HT-29 (cell line): ENCODE results near the gene MPC2. TPM values are rescaled to one million over a fixed set of nuclear protein-coding genes. Genes with fewer than 3 reads are reported as not detected.
"Not testable (repeated sequence)": the region's sequence is repeated elsewhere in the genome, so short reads cannot be mapped to it uniquely, and the experiment has no call there.

Experiments used
- DNase-seq: peaks from one replicate; pipeline ENCODE4 v3.0.0-alpha.2; 2015; ENCODE audit warnings: low spot score
- total RNA-seq: library from RNA; depleted of rRNA; stranded (reverse); fragments of >200 nt; shearing (Covaris generic); gene quantifications from 2 replicates; pipeline ENCODE4 v1.2.3, GENCODE V29; 2014

Gene MPC2
- total RNA-seq, 1 experiment from 2014 or later, result 52.3 TPM

DNA sequence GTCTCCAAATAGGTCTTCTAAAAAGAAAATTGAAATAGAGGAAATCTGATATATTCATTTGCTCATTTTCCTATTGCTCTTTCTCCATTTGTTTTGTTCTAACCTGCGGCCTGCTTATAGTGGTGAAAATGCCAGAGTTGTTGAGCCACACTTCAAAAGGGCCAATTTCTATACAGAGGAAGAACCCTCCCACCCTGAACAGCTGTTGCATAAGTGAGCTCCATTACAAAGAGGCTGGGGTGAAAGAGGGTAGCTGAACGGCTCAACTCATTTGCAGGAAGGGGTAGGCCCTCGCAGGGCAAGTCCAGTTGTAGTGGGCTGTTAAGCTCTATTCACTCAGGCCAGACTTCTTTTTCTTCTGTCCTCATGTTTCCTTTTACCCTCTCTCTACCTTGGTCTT is 31.7 kb downstream of the MPC2 start:
- no peak for DNase-seq

DNA sequence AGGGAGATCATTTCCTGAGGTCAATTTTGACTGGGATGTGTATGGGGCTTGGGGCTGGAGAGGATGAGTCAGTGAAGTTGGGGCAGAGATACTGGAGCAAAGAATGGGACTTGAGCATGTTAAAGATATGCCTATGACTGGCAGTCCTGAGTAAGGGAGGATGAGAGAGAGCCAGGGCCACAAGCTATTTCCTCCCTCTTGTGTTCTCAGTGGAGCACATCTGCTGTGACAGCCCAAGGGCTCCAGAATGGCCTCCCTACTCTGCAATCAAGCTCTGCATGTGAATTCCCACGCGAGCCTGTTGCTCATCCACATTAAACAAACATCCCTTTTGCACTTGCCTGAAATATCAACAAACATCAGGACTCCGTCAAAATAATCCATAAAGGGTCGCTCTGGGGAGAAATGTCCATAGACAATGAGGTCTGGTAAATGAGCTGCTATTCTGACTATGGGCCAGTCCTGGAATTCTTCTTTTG is 32.2 kb downstream of the MPC2 start:
- DNase-seq, result no peak

DNA sequence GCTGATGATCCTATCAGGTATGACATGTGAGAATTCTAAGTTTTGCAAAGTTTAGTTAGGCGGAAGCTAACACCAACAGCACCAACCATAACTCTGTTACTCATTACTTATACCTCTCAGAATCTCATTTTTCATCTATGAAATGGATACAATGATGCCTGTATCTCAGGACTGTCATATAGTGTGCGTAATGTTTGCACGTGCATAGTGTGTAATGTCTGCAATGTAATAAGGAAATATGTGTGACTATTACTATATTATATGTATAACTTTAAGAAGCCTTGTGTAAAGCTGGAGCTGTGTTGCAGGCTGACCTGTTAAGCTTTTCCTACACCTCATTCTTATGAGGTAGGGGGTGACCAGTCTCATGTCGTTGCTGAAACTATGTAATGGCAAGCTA is 36.0 kb downstream of the MPC2 start:
- DNase-seq, result no peak

- DNase-seq, result no peak
These were observed 37.6 kb downstream of the MPC2 start for GRCh38 chr1:167899253-167899681.

GRCh38 chr1:167898578-167899222 is 38.2 kb downstream of the MPC2 start:
- DNase-seq, result no peak

- no peak for DNase-seq
These were observed 43.1 kb downstream of the MPC2 start for GRCh38 chr1:167893798-167894197.

- DNase-seq, result no peak
These were observed 46.5 kb downstream of the MPC2 start for GRCh38 chr1:167890400-167890799.

DNA sequence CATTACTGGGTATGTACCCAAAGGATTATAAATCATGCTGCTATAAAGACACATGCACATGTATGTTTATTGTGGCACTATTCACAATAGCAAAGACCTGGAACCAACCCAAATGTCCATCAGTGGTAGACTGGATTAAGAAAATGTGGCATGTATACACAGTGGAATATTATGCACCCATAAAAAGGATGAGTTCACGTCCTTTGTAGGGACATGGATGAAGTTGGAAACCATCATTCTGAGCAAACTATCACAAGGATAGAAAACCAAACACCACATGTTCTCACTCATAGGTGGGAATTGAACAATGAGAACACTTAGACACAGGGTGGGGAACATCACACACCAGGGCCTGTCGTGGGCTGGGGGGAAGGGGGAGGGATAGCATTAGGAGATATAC is 49.7 kb downstream of the MPC2 start:
- DNase-seq, result not testable (repeated sequence)

- DNase-seq, result no peak
These were observed 54.5 kb downstream of the MPC2 start for GRCh38 chr1:167882376-167882775.

DNA sequence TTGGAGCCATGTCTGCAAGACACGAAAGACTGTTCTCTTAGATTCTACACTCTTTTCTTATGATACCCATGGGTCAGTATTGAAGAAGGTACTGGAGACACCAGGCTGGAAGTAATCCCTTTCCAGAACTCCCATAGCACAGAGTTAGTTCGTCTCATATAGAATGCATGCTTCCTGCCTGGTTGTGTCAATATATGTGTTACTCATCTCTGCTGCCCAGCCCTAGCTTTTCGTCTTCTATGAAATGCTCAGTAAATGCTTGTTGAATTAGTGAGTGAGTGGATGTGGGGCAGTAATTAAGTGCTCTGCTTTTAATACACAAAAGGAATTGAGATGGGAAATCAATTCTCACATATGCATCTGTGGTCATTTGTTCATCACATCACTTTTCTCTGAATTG is 55.1 kb downstream of the MPC2 start:
- no peak for DNase-seq

- DNase-seq, result no peak
These were observed 55.8 kb downstream of the MPC2 start for GRCh38 chr1:167881069-167881468.

GRCh38 chr1:167880580-167881021 is 56.3 kb downstream of the MPC2 start:
- no peak for DNase-seq

GRCh38 chr1:167879508-167879907 is 57.4 kb downstream of the MPC2 start:
- no peak for DNase-seq

- DNase-seq, result peak; percentile 6
These were observed 58.3 kb downstream of the MPC2 start for GRCh38 chr1:167878372-167879160.

DNA sequence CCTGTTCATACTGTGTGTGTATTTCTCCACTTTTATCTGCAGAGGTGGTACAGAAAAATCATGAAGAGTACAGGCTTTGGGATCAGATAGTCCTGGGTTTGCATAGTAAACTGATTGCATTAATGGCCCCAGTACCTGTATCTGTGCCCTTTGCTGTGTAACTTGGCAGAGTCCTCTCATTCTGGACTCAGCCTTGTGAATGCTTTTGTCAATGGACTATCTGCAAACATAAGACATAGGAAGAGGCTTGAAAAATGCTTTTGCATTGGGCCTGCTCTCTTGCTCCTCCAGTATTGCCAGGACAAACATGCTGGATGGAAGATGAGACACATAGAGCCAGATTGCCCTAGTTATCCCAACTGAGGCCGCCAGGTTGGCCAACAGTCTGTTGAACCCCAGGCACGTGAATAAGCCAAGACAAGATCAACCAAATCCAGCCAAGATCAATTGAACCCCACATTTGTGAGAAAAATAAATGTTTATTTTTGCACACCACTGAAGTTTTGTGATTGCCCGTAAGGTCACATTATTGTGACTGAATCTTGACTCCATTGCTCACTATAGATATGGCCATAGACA is 60.2 kb downstream of the MPC2 start:
- DNase-seq, result no peak

- DNase-seq, result no peak
These were observed 65.5 kb downstream of the MPC2 start for GRCh38 chr1:167871331-167871730.

DNA sequence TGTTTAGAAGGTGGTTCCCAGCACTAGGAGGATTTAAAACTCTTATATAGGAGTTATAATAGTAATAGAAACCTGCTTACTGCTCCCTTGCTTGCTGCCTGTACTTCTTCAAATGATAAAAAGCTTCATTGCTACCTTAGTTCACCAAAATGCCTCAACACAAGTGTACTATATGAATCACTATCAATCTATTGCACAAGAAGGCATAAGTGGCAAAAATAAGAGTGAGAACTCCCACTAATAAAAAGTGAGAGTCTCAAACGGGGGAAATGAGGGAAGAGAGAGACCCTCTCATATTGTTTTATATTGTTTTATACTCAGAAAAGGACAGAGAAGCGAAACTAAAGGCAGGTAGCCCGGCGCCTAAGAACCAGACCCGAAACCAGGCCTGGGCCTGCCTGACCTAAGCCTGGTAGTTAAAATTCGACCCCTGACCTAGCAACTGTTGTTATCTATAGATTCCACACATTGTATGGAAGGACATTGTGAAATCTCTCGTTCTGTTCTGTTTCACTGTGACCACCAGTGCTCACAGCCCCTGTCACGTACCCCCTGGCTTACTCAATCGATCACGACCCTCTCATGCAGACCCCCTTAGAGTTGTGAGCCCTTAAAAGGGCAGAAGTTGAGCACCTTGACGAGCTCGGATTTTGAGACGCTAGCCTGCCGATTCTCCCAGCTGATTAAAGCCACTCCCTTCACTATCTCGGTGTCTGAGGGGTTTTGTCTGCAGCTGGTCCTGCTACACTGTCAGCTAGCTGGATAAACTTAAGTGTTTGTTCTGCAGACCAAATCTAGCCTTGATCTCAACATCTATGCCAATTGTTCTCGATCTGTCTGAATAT is 67.5 kb downstream of the MPC2 start:
- not testable (repeated sequence) for DNase-seq

- DNase-seq, result not testable (repeated sequence)
These were observed 70.0 kb downstream of the MPC2 start for GRCh38 chr1:167866739-167867414.
